Measurements from ENCODE around the gene RAB31.

The RAB31 gene

DNA sequence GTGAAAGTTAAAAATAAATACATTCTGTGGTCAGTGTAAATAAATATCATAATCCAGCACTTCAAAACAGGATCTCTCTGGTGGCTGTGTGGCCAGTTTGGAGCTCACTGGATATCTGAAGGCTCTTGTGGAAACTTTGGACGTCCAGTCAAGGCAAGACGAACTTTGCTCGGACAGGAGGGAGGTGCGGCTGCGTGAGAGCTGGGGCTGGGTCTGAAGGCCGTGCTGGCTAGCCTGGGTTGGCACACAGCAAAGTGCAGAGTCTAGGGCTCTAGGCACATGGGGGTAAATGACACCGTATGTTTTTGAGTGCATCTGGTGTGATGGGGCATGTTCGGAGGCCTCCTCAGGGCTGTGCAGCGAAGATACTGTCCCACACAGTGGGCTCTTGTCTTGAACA lies 98.8 kb downstream of the RAB31 start:
- Histone ChIP-seq H4K20me1 (ENCODE audit: insufficient read depth, low read length) (no peaks in the 10 kb centered on the region), H3K4me2 (ENCODE audit: low read length) (no peak overlapping the region), H3K9ac (ENCODE audit: low read length) (no peak overlapping the region), H3K27me3 (ENCODE audit: insufficient read depth, low read length) (peaks cover 14% of the 10 kb centered on the region; the same call in 1 of the 2 replicates), H3K79me2 (ENCODE audit: insufficient read depth, low read length) (no peaks in the 10 kb centered on the region), H3K9me3 (ENCODE audit: low read length) (no peaks in the 10 kb centered on the region), H3K4me1 (ENCODE audit: insufficient read depth, low read length, severe bottlenecking) (no peaks in the 10 kb centered on the region), H2AFZ (ENCODE audit: low read length) (no peak overlapping the region), H3K4me3 (ENCODE audit: low read depth, low read length, poor library complexity, severe bottlenecking) (no peak overlapping the region), H3K36me3 (ENCODE audit: insufficient read depth, low read length) (no peaks in the 10 kb centered on the region), H3K9me2 (ENCODE audit: low read depth, low read length) (no peaks in the 10 kb centered on the region), H3K27ac (ENCODE audit: low read depth, low read length, poor library complexity, severe bottlenecking) (no peak overlapping the region), H3F3A (ENCODE audit: insufficient read depth, low read length) (no peaks in the 10 kb centered on the region)
- TF ChIP-seq EZH2 (IDR thresholded peaks at IDR 0.05; ENCODE audit: borderline replicate concordance, low read length), result no peak
- TF ChIP-seq, protein P1, sequence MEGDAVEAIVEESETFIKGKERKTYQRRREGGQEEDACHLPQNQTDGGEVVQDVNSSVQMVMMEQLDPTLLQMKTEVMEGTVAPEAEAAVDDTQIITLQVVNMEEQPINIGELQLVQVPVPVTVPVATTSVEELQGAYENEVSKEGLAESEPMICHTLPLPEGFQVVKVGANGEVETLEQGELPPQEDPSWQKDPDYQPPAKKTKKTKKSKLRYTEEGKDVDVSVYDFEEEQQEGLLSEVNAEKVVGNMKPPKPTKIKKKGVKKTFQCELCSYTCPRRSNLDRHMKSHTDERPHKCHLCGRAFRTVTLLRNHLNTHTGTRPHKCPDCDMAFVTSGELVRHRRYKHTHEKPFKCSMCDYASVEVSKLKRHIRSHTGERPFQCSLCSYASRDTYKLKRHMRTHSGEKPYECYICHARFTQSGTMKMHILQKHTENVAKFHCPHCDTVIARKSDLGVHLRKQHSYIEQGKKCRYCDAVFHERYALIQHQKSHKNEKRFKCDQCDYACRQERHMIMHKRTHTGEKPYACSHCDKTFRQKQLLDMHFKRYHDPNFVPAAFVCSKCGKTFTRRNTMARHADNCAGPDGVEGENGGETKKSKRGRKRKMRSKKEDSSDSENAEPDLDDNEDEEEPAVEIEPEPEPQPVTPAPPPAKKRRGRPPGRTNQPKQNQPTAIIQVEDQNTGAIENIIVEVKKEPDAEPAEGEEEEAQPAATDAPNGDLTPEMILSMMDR (IDR thresholded peaks at IDR 0.05; ENCODE audit: low read length), result no peak

DNA sequence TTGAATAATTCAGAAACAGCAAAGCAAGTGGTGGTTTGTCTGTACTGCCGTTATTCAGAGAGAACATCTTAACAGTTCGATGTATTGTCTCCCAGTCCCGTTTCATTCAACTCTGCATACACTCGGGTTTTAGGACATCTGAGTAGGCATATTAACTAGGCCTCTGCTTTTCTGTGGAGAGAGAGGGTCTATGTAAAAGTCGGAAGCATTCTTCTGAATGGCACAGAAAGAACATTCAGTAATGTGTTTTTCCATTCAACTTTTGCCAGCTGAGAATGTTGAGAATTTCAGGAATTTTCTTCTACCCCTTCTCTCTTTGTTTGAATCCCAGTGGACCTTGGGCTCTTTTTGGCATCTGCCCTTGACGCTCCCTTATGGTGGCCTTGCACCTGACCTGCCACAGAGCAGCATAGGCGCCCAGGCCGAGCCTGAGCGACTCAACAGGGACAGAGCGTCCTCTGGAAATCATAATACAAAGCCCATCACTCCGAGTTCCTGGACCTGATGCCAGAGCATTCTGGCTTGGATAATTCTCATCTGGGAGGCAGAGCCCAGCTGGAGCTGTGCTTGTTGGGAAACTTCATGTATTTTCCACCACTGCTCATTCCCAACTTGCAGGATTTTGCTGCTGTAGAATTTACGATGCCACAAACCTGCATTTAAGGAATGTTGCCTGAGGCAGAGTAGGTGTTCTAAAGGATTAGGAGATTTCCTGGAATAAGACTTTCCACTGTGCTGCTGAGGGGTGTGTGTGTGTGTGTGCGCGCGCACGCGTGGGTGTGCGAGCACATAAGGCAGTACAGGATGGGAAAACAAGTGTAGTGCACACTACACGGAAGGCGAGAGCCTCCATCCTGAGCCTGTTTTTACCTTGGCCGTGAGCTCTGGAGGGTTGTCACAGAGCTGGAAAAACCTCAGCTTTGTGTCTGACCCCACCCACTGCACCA lies 100.5 kb downstream of the RAB31 start:
- Histone ChIP-seq H3K27me3 (ENCODE audit: insufficient read depth, low read length) (peaks cover 10% of the 10 kb centered on the region; the same call in 1 of the 2 replicates), H3K4me2 (ENCODE audit: low read length) (no peak overlapping the region), H2AFZ (ENCODE audit: low read length) (no peak overlapping the region), H3K9me3 (ENCODE audit: low read length) (no peaks in the 10 kb centered on the region), H3K4me3 (ENCODE audit: low read depth, low read length, poor library complexity, severe bottlenecking) (no peak overlapping the region), H3K79me2 (ENCODE audit: insufficient read depth, low read length) (no peaks in the 10 kb centered on the region), H3K27ac (ENCODE audit: low read depth, low read length, poor library complexity, severe bottlenecking) (no peak overlapping the region), H3K9ac (ENCODE audit: low read length) (no peak overlapping the region), H3F3A (ENCODE audit: insufficient read depth, low read length) (no peaks in the 10 kb centered on the region), H3K4me1 (ENCODE audit: insufficient read depth, low read length, severe bottlenecking) (no peaks in the 10 kb centered on the region), H4K20me1 (ENCODE audit: insufficient read depth, low read length) (no peaks in the 10 kb centered on the region), H3K36me3 (ENCODE audit: insufficient read depth, low read length) (no peaks in the 10 kb centered on the region), H3K9me2 (ENCODE audit: low read depth, low read length) (no peaks in the 10 kb centered on the region)
- no peak for TF ChIP-seq EZH2 (IDR thresholded peaks at IDR 0.05; ENCODE audit: borderline replicate concordance, low read length)
- TF ChIP-seq, protein P1 (IDR thresholded peaks at IDR 0.05; ENCODE audit: low read length), result no peak

DNA sequence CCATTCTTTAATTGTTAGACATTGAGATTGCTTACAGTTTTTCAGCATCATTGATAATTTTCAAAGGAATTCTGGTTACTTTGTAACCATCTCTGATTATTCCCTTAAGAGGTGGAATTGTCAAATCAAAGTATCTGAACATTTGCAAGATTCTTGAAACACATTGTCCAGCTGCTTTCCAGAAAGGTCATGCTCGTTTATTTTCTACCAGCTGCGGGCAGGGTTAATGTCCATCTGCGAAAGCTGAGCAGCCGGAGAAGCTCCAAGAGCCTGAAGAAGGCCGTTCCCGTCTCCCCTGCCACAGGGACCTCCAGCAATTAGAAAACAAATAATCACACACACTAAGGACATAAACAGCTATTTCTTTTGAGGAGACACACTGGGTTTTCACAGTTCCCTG lies 101.6 kb downstream of the RAB31 start:
- Histone ChIP-seq H3K4me2 (ENCODE audit: low read length) (no peak overlapping the region), H3K9me3 (ENCODE audit: low read length) (no peaks in the 10 kb centered on the region), H3K27me3 (ENCODE audit: insufficient read depth, low read length) (peaks cover 8% of the 10 kb centered on the region; the same call in 1 of the 2 replicates), H3K4me3 (ENCODE audit: low read depth, low read length, poor library complexity, severe bottlenecking) (no peak overlapping the region), H2AFZ (ENCODE audit: low read length) (no peak overlapping the region), H3K79me2 (ENCODE audit: insufficient read depth, low read length) (no peaks in the 10 kb centered on the region), H3K9ac (ENCODE audit: low read length) (no peak overlapping the region), H3K36me3 (ENCODE audit: insufficient read depth, low read length) (no peaks in the 10 kb centered on the region), H3K4me1 (ENCODE audit: insufficient read depth, low read length, severe bottlenecking) (no peaks in the 10 kb centered on the region), H3F3A (ENCODE audit: insufficient read depth, low read length) (no peaks in the 10 kb centered on the region), H4K20me1 (ENCODE audit: insufficient read depth, low read length) (no peaks in the 10 kb centered on the region), H3K9me2 (ENCODE audit: low read depth, low read length) (no peaks in the 10 kb centered on the region), H3K27ac (ENCODE audit: low read depth, low read length, poor library complexity, severe bottlenecking) (no peak overlapping the region)
- TF ChIP-seq, protein P1 (IDR thresholded peaks at IDR 0.05; ENCODE audit: low read length), result no peak
- no peak for TF ChIP-seq EZH2 (IDR thresholded peaks at IDR 0.05; ENCODE audit: borderline replicate concordance, low read length)
